Smooth muscle cell (in vitro differentiated cells): ENCODE measurements around the gene LRPAP1. TPM values are rescaled to one million over a fixed set of nuclear protein-coding genes. Genes with fewer than 3 reads are reported as not detected.

ENCODE experiments used
- DNase-seq: peaks from one replicate; lab custom pipeline; 2025; ENCODE audit not compliant: unreplicated experiment; lab: John Stamatoyannopoulos, UW
- H2AFZ ChIP-seq: fragments of 200-600 bp; sonication (generic); 2 replicates; pipeline ENCODE4 v1.6.0; 2016; ENCODE audit warnings: antibody characterized with exemption, low read depth, mild to moderate bottlenecking
- H3F3A ChIP-seq: fragments of 200-600 bp; sonication (generic); 2 replicates; pipeline ENCODE4 v1.6.0; 2017; ENCODE audit warnings: antibody characterized with exemption, low read depth
- H3K27ac ChIP-seq: fragments of 200-600 bp; sonication (generic); 2 replicates; pipeline ENCODE4 v1.5.1; 2016; ENCODE audit warnings: low read depth, mild to moderate bottlenecking
- H3K27me3 ChIP-seq: fragments of 200-600 bp; sonication (generic); 2 replicates; pipeline ENCODE4 v1.6.1; 2016; ENCODE audit warnings: low read depth, mild to moderate bottlenecking
- H3K36me3 ChIP-seq: fragments of 200-600 bp; sonication (generic); 2 replicates; pipeline ENCODE4 v1.5.1; 2016; ENCODE audit warnings: low read depth
- H3K4me1 ChIP-seq: fragments of 200-600 bp; sonication (generic); 2 replicates; pipeline ENCODE4 v1.5.1; 2016; ENCODE audit warnings: low read depth
- H3K4me2 ChIP-seq: fragments of 200-600 bp; sonication (generic); 2 replicates; pipeline ENCODE4 v1.6.0; 2016; ENCODE audit warnings: mild to moderate bottlenecking
- H3K4me3 ChIP-seq: fragments of 200-600 bp; sonication (generic); 2 replicates; pipeline ENCODE4 v1.5.1; 2016; ENCODE audit warnings: mild to moderate bottlenecking
- H3K79me2 ChIP-seq: fragments of 200-600 bp; sonication (generic); 2 replicates; pipeline ENCODE4 v1.6.0; 2016; ENCODE audit warnings: low read depth, mild to moderate bottlenecking
- H3K9ac ChIP-seq: fragments of 200-600 bp; sonication (generic); 2 replicates; pipeline ENCODE4 v1.6.0; 2016; ENCODE audit warnings: low read depth
- H3K9me3 ChIP-seq: fragments of 200-600 bp; sonication (generic); replicated peaks from 2 replicates; pipeline ENCODE4 v1.5.1; 2016; ENCODE audit warnings: low read depth
- H4K20me1 ChIP-seq: fragments of 200-600 bp; sonication (generic); 2 replicates; pipeline ENCODE4 v1.6.0; 2016; ENCODE audit warnings: low read depth
- WGBS: methylation state at CpG from one replicate; pipeline ENCODE4 v1.1.7; 2016; ENCODE audit warnings: low lambda C conversion rate; 5-methylcytosine and 5-hydroxymethylcytosine counted together
- polyA plus RNA-seq: library from polyadenylated mRNA; unstranded; fragments of >200 nt; fragmentation: Nextera tagmentation; extraction: Ambion mirVana; gene quantifications from 2 replicates; pipeline ENCODE4 v1.2.1, GENCODE V29; 2016
- total RNA-seq: library from RNA; depleted of rRNA; stranded (reverse); fragments of >200 nt; gene quantifications from 2 replicates; pipeline ENCODE4 v1.2.3, GENCODE V29; 2014
- TF ChIP-seq, protein P1 (sequence below): fragments of 200-600 bp; sonication (generic); IDR thresholded peaks from 2 replicates; pipeline ENCODE4 v1.5.1; 2017; ENCODE audit warnings: borderline replicate concordance, mild to moderate bottlenecking, antibody characterized with exemption; ENCODE audit not compliant: insufficient read depth, poor library complexity, severe bottlenecking

The LRPAP1 gene
- total and polyA plus RNA-seq, 2 experiments from 2014 or later: 82.6 to 277 TPM

DNA sequence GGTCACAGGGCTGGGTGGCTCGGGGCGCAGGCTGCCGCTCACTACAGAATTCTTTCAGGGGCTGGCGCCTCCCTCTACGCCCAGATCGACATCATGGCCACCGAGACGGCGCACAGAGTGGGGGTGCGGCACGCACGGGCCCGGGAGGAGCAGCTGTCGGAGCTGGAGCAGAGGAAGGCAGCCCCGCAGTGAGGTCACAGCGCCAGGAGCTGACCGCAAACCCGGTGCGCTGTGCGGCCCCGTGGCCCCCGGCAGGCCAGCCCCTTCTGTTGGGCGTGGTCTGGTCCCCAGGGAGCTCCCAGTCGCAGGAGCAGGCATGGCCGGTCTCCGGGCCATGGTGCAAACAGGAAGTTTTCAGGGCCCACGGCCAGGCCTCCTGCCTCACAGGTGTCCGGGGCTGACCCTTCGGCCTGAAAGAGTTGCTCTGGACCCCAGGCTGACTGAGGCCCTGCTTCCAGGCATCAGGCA is 31.6 kb downstream of the LRPAP1 start:
- Histone ChIP-seq H3K36me3 (no peaks in the 10 kb centered on the region), H3K27me3 (no peaks in the 10 kb centered on the region), H3K27ac (no peak overlapping the region), H2AFZ (no peak overlapping the region), H3K79me2 (no peaks in the 10 kb centered on the region), H3K9ac (no peak overlapping the region), H3K4me1 (no peaks in the 10 kb centered on the region), H3F3A (no peaks in the 10 kb centered on the region), H3K4me2 (no peak overlapping the region), H3K9me3 (no peaks in the 10 kb centered on the region), H3K4me3 (no peak overlapping the region), H4K20me1 (peaks cover 96% of the 10 kb centered on the region)
- TF ChIP-seq, protein P1, sequence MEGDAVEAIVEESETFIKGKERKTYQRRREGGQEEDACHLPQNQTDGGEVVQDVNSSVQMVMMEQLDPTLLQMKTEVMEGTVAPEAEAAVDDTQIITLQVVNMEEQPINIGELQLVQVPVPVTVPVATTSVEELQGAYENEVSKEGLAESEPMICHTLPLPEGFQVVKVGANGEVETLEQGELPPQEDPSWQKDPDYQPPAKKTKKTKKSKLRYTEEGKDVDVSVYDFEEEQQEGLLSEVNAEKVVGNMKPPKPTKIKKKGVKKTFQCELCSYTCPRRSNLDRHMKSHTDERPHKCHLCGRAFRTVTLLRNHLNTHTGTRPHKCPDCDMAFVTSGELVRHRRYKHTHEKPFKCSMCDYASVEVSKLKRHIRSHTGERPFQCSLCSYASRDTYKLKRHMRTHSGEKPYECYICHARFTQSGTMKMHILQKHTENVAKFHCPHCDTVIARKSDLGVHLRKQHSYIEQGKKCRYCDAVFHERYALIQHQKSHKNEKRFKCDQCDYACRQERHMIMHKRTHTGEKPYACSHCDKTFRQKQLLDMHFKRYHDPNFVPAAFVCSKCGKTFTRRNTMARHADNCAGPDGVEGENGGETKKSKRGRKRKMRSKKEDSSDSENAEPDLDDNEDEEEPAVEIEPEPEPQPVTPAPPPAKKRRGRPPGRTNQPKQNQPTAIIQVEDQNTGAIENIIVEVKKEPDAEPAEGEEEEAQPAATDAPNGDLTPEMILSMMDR: no peak
- DNase-seq: no peak
- WGBS: 95% methylated on average over 25 of the region's 29 CpGs

DNA sequence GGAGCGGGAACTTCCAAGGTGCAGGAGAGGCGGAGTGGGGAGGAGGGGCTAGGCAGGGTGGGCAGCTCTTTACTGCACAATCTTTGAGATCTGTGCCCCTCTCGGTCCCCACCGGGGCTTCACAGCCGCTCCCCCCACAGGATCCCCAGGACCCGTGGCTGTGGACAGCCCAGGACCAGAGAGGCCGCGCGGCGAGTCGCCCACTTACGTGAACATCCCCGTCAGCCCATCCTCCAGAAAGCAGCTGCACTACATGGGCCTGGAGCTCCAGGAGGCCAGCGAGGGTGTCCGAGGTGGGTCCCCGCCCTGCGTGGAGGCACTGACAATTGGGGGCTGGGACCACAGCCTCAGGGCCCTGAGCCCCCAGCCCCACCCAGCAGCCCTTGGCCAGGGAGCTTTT is 32.1 kb downstream of the LRPAP1 start:
- H3K4me3 ChIP-seq: no peak overlapping the region
- H3K27me3 ChIP-seq: no peaks in the 10 kb centered on the region
- H3K9ac ChIP-seq: no peak overlapping the region
- no peak overlapping the region for H3K27ac ChIP-seq
- H3K36me3 ChIP-seq: no peaks in the 10 kb centered on the region
- H3F3A ChIP-seq: no peaks in the 10 kb centered on the region
- no peaks in the 10 kb centered on the region for H3K9me3 ChIP-seq
- WGBS: 96% methylated on average over 17 of the region's 17 CpGs
- H4K20me1 ChIP-seq: peaks cover 90% of the 10 kb centered on the region
- no peak overlapping the region for H2AFZ ChIP-seq
- H3K4me1 ChIP-seq: no peaks in the 10 kb centered on the region
- no peaks in the 10 kb centered on the region for H3K79me2 ChIP-seq
- TF ChIP-seq, protein P1: no peak
- DNase-seq: no peak
- H3K4me2 ChIP-seq: no peak overlapping the region

DNA sequence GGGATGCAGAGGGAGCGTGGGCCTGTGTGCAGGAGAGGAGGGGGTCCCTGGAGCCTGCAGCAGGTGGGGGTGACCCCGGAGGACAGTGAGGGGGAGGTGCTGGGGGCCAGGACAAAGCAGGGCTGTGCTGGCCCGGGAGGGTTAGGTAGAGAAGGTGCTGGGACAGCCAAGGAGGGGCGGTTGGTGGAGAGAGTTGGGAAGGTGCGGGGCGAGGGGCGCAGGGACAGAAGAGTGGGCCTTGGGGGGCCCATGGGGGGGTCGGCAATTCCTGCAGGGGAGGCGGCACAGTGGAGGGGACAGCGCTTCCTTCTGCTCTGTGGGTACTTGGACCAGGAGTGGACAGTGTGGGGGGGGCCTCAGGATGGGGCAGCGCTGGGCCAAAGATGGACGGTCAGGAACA is 32.5 kb downstream of the LRPAP1 start:
- Histone ChIP-seq H3K27ac (no peak overlapping the region), H4K20me1 (peaks cover 86% of the 10 kb centered on the region), H3K9ac (no peak overlapping the region), H3K79me2 (no peaks in the 10 kb centered on the region), H3K4me3 (no peak overlapping the region), H3K4me1 (no peaks in the 10 kb centered on the region), H2AFZ (no peak overlapping the region), H3F3A (no peaks in the 10 kb centered on the region), H3K36me3 (no peaks in the 10 kb centered on the region), H3K27me3 (no peaks in the 10 kb centered on the region), H3K9me3 (no peaks in the 10 kb centered on the region), H3K4me2 (no peak overlapping the region)
- no peak for DNase-seq
- TF ChIP-seq, protein P1: no peak
- 94% methylated on average over 10 of the region's 12 CpGs for WGBS

DNA sequence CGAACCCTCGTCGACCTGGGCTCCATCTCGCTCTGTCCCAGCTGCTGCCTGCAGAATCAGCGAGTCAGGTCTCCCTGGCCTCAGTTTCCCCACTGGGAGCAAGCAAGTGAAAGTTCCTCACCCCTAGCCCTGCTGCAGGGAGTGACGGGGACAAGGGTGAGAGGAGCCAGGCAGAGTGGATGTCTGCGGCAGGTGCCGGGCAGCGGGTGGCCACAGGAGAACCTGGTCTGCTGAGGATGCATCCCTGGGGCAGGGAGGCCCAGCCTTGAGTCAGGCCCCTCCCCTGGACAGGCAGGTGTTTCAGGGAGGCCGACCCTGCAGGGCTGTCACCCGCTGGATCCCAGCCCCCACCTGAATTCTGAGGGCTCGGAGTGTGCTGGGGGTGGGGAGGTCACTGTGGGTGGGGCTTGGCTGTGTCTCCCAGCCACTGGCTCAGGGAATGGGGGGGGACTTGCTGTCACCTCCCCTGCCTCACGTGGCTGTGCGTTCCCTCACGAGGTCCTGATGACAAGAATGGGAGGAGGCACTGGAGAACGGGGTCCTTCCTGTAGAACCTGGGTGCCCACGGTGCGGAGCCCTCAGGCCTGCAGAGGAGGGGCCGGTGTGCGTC is 33.2 kb downstream of the LRPAP1 start:
- Histone ChIP-seq H3K27ac (no peak overlapping the region), H3K4me1 (peaks cover 6% of the 10 kb centered on the region), H3K4me2 (no peak overlapping the region), H4K20me1 (peaks cover 79% of the 10 kb centered on the region), H3K36me3 (no peaks in the 10 kb centered on the region), H3F3A (no peaks in the 10 kb centered on the region), H3K9ac (no peak overlapping the region), H3K9me3 (no peaks in the 10 kb centered on the region), H2AFZ (no peak overlapping the region), H3K4me3 (no peak overlapping the region), H3K79me2 (no peaks in the 10 kb centered on the region), H3K27me3 (no peaks in the 10 kb centered on the region)
- TF ChIP-seq, protein P1: no peak
- WGBS: 94% methylated on average over 19 of the region's 20 CpGs
- no peak for DNase-seq
